Measurements from ENCODE around the gene KIF17. TPM values are rescaled to one million over a fixed set of nuclear protein-coding genes. Genes with fewer than 3 reads are reported as not detected.
A peak's percentile ranks its signal among the peaks of the same experiment; 100 is the strongest.

The KIF17 gene
- total RNA-seq, 2 experiments from 2014 or later, result not detected

DNA sequence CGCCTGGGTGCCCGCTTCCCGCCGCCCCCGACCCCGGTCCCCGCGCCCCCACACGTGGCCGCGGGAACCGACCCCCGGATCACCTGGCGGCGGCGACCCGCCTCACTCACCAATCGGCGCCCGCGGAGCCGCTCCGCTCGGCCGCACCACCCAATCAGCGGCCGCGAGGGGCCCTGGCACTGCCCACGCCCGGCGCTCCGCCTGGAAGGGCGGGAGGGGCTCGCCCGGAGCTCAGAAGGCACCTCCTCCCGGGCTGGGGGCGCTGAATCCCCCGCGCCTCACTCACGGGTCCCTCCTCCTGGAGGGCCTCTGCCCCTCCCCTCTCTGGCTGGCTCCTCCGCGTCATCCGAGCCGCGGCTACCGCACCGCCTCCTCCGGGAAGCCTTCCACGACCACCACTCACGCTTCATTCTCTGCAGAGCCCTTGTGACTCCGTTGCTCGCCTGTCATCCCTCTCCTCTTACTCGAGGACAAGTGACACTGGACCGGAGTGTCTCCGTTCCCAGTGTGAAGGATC lies 14.3 kb upstream of the KIF17 start:
- peaks cover 20% of the 10 kb centered on the region for H3K4me1 Mint-ChIP-seq
- H3K36me3 Mint-ChIP-seq (ENCODE audit: low read depth), result peaks cover 6% of the 10 kb centered on the region
- DNase-seq, result peak; percentile 44
- H3K4me3 Mint-ChIP-seq, result peak overlapping the region; percentile 76
- peaks cover 46% of the 10 kb centered on the region for H3K27me3 Mint-ChIP-seq
- H3K9me3 Mint-ChIP-seq, result no peaks in the 10 kb centered on the region
- ChIA-PET POLR2A (no interaction called here), CTCF (interaction anchor here (1.4 kb wide), 1 partner anchor 11 kb away, joined by 3 read pairs; no protein-coding TSS in a partner anchor)
- no peak overlapping the region for H3K27ac Mint-ChIP-seq

DNA sequence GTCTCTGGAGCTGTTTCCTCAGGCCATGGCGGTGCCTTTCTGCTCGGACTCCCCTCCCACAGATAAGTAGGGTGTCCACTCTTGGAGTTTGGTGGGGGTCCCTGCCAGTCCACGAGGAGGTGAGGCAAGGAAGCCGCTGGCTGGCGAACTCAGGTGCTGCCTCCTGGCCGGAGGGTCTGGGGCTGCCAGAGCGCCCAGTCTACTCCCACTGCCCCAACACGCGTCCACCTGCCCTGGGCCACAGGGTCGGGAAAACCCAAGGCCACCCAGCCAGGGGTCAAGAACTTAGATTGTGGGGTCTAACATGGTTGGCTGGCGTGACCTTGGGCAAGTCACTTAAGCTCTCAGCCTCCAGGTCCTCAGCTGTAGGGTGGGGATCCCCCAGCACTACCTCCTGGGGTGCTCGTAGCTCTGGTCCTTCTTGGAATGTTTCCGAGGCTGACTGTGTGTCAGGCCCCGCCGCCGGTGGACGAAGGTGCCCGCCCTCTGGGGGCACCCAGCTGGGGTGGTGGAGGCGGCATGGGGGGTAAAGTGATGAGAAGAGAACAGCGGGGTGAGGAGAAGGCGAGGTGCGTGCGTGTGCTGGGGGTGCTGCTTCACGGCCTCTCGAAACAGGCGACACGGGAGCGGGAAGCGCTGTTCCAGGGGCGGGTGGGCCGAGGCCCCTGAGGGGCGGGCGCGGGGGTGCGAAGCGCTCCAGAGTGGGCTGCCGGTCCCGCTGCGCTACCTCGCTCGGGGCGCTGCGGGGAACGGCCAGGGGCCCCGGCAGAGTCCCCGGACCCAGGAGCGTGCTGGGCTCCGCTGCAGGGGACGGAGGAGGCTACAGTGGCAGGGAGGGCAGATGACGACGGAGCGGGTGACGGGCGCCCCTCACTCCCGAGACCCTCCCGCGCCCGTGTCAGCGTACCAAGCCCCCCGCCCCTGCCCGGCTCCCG lies 13.5 kb upstream of the KIF17 start:
- no peaks in the 10 kb centered on the region for H3K9me3 Mint-ChIP-seq
- H3K36me3 Mint-ChIP-seq (ENCODE audit: low read depth), result peaks cover 2% of the 10 kb centered on the region
- no peak overlapping the region for H3K27ac Mint-ChIP-seq
- peaks cover 20% of the 10 kb centered on the region for H3K4me1 Mint-ChIP-seq
- ChIA-PET CTCF (interaction anchor here (1.4 kb wide), 1 partner anchor 10 kb away, joined by 3 read pairs; no protein-coding TSS in a partner anchor), POLR2A (no interaction called here)
- peaks cover 46% of the 10 kb centered on the region for H3K27me3 Mint-ChIP-seq
- peak overlapping the region; percentile 62 for H3K4me3 Mint-ChIP-seq
- DNase-seq, result peak; percentile 8

DNA sequence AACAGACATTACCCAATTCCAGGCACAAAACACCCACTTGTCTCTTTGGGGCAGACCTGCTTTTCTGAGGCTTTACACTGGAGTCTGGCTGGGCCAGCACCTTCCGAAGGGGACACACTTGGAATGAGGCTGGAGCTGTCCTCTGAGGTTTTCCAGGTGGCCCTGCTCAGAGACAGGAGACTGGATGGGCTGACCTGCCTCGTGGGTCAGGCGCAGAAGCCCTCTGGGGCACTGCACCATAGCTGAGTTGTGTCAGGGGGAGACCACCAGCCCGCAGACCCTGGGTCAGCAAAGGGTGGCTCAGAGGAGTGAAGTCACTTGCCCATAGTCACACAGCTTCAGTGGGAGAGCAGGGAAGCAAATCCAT lies 12.9 kb upstream of the KIF17 start:
- no peak for DNase-seq
- peaks cover 20% of the 10 kb centered on the region for H3K4me1 Mint-ChIP-seq
- H3K27ac Mint-ChIP-seq, result no peak overlapping the region
- H3K36me3 Mint-ChIP-seq (ENCODE audit: low read depth), result no peaks in the 10 kb centered on the region
- peaks cover 46% of the 10 kb centered on the region for H3K27me3 Mint-ChIP-seq
- POLR2A ChIA-PET, result no interaction called here
- peak overlapping the region; percentile 62 for H3K4me3 Mint-ChIP-seq
- H3K9me3 Mint-ChIP-seq, result no peaks in the 10 kb centered on the region
- CTCF ChIA-PET, result no interaction called here

DNA sequence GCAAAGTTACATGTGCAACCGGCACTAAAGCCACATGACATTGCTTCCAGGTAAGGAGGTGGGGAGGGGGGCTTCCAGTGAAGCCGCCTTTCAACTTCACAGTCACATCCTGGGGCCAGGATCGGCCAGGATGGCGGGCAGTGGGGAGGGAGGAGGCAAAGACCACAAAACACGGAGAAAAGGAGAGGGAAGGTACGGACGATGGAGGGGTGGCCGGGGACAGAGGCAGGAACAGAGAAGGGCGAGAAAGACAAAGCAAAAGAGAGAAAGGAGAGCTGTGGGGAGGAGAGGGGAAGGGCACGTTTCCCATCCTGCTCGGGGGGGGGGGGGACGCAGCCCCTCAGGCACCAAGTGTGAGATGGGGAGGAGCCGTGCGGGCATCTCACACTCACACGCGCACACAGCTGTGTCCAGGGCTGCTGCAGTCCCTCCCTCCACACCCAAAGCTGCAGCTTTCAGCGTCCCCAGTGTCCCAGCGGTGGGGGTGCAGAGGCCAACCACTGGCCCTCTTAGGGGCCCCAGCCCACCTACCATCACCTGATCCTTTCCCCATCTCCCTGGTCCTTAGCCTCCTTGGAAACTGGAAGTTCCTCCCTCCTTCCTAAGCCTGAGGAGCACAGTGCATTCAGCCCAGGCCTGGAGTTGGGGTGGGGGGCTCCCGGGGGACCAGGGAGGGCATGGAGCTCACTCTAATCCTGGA lies 12.3 kb upstream of the KIF17 start:
- Mint-ChIP-seq H3K27ac (no peak overlapping the region), H3K9me3 (no peaks in the 10 kb centered on the region), H3K4me3 (peak overlapping the region; percentile 37), H3K36me3 (ENCODE audit: low read depth) (no peaks in the 10 kb centered on the region), H3K4me1 (peaks cover 20% of the 10 kb centered on the region), H3K27me3 (peaks cover 46% of the 10 kb centered on the region)
- CTCF ChIA-PET, result interaction anchor here (0.6 kb wide), 1 partner anchor 707 kb away, joined by 3 read pairs; no protein-coding TSS in a partner anchor
- DNase-seq, result peak; percentile 5
- POLR2A ChIA-PET, result no interaction called here

DNA sequence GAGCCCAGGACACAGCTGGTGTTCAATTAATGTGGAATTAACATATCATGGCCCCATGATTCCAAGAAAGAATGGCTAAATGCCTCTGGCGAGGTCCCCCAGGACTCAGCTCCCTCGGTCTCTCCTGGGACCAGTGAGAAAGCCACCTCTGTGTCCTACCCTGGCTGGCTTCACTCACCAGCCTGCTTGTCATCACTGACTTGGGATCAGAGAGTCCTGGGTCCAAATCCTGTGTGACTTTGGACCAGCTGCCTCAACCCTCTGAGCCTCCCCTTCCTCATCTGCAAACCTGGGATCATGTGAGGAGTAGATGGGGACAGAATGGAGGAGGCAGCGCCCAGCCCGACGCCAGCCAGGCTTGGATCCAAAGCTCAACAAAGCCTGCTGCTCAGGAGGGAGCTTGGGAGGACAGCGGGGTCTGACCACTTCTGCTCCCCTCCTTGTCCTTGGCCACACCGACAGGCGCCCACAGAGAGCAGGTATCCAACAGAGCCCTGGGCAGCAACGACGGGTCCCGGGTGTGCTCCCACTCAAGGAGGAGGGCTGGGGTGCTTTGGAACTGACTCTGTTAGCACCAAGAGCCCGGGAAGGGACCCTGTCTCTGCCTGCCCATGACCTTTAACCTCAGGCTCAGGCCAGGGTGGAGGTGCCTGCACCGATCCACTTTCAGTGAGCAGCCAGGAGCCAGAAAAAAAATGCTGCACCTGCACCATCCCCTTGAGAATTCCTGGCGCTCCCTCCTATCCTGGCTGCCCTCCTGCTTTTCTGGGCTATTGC lies 11.5 kb upstream of the KIF17 start:
- H3K9me3 Mint-ChIP-seq, result no peaks in the 10 kb centered on the region
- H3K4me1 Mint-ChIP-seq, result peaks cover 20% of the 10 kb centered on the region
- no peak overlapping the region for H3K27ac Mint-ChIP-seq
- peaks cover 46% of the 10 kb centered on the region for H3K27me3 Mint-ChIP-seq
- CTCF ChIA-PET, result interaction anchor here (0.6 to 2.5 kb wide), 2 partner anchors 12 to 708 kb away, joined by 3 to 10 read pairs; partner anchors contain the start of gene KIF17
- no peak overlapping the region for H3K4me3 Mint-ChIP-seq
- peak; percentile 5 for DNase-seq
- POLR2A ChIA-PET, result no interaction called here
- no peaks in the 10 kb centered on the region for H3K36me3 Mint-ChIP-seq (ENCODE audit: low read depth)

DNA sequence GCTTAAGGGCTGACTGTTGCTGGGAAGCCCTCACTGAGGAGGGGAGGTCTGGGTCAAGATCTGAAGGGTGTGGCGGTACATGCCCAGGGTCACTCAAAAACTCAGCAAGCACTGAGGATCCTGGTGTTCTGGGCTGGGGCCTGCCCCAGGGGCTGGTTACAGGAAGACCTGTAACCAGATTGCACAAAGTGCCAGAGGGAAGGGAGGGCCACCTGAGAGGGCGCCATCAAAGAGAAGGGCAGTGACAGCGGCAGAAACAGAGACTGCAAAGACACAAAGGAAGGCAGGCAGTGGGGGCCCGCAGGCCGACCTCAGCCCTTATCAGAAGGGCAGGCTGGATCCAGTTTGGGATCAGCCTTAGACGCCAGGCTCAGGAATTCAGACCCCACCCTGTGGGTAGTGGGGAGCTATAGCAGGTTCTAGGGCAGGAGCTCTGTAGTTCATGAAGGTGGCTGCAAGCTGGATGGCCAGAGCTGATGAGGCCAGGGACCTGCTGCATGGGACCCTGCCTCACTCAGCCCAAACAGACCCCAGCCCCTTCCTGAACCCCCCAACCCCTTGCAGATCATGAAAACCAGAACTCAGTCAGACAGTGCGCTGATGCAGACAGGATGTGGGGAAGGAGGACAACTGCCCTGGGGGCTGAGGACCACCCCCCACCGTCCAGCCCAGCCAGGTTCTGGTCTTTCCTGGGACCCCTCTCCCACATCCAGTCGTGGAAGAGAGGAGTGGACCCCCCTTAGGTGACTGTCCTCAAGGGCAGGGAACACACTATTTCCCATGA lies 10.8 kb upstream of the KIF17 start:
- Mint-ChIP-seq H3K27ac (no peak overlapping the region), H3K27me3 (peaks cover 42% of the 10 kb centered on the region), H3K36me3 (ENCODE audit: low read depth) (no peaks in the 10 kb centered on the region), H3K4me3 (no peak overlapping the region), H3K9me3 (no peaks in the 10 kb centered on the region), H3K4me1 (peaks cover 20% of the 10 kb centered on the region)
- POLR2A ChIA-PET, result no interaction called here
- DNase-seq, result peak; percentile 4
- CTCF ChIA-PET, result interaction anchor here (2.5 kb wide), 1 partner anchor 11 kb away, joined by 10 read pairs; the partner anchor contains the start of gene KIF17

DNA sequence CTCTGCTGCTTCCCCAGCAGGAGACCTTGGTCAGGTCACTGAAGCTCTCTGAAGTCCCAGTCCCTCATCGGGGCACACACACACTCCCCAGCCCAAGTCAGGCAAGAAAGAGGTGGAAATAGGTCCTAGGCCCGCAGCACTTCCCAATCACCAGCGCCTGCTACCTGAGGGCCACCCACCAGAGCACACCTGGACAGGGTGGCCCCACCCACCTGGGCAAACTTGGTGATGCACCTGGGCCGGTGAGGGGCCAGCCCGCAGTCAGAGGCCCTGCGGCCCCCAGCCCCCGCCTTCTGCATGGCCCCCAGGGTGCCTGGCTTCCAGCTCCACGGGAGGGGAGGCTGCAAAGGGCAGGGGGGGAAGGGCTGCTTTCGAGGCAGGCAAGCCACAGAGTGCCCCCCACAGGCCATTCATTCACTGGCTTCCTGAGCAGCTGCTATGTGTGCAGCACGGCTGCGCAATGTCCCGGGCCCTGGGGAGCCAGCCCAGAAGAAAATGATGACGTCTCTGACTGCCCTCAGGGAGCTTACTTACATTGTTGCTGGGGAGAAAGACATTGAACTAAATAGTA lies 10.0 kb upstream of the KIF17 start:
- no peak overlapping the region for H3K4me3 Mint-ChIP-seq
- peaks cover 13% of the 10 kb centered on the region for H3K4me1 Mint-ChIP-seq
- H3K9me3 Mint-ChIP-seq, result no peaks in the 10 kb centered on the region
- H3K27me3 Mint-ChIP-seq, result peaks cover 38% of the 10 kb centered on the region
- CTCF ChIA-PET, result interaction anchor here (2.5 kb wide), 1 partner anchor 10 kb away, joined by 10 read pairs; the partner anchor contains the start of gene KIF17
- POLR2A ChIA-PET, result no interaction called here
- H3K36me3 Mint-ChIP-seq (ENCODE audit: low read depth), result no peaks in the 10 kb centered on the region
- no peak for DNase-seq
- no peak overlapping the region for H3K27ac Mint-ChIP-seq

DNA sequence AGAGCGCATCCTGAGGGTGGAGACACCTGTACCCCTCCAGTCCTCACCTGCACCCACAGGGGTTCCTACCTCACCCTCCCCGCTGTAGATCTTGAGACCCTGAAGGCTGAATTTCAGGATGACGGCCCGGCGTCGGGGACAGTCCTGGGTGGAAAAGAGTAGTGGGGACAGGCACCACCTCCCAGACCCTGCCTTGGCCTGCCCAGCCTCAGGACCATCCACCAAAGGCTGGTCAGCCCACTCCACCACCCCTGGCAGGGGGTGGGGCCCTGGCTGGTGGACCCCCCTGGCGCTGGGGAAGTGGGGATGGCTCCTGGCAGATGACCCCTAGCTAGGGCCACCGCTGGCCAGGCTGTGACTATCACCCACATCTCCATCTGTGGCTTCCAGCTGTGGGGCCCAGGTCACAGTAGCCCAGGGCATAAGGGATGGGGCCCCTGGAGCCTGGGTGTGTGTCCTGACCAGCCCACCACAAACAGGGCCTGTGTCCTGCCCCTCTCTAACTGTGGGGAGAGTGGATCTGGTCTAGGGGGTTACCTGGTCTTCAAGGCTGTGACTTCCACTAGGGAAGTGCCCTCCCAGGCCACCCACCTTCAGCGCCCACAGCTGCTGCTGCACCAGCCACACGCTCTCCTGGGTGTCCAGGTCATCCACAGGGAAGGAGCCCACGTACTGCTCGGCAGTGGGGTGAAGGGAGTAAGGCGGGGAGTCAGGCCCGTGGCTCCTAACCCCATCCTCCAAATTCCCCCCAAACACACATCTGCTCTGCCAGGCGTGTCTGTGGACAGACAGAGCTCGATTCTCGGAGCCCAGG lies 9.3 kb upstream of the KIF17 start:
- Mint-ChIP-seq H3K9me3 (no peaks in the 10 kb centered on the region), H3K27ac (no peak overlapping the region), H3K36me3 (ENCODE audit: low read depth) (no peaks in the 10 kb centered on the region), H3K27me3 (peaks cover 31% of the 10 kb centered on the region), H3K4me1 (peaks cover 7% of the 10 kb centered on the region), H3K4me3 (no peak overlapping the region)
- CTCF ChIA-PET, result interaction anchor here (2.5 kb wide), 1 partner anchor 10 kb away, joined by 10 read pairs; the partner anchor contains the start of gene KIF17
- POLR2A ChIA-PET, result no interaction called here
- DNase-seq, result no peak

DNA sequence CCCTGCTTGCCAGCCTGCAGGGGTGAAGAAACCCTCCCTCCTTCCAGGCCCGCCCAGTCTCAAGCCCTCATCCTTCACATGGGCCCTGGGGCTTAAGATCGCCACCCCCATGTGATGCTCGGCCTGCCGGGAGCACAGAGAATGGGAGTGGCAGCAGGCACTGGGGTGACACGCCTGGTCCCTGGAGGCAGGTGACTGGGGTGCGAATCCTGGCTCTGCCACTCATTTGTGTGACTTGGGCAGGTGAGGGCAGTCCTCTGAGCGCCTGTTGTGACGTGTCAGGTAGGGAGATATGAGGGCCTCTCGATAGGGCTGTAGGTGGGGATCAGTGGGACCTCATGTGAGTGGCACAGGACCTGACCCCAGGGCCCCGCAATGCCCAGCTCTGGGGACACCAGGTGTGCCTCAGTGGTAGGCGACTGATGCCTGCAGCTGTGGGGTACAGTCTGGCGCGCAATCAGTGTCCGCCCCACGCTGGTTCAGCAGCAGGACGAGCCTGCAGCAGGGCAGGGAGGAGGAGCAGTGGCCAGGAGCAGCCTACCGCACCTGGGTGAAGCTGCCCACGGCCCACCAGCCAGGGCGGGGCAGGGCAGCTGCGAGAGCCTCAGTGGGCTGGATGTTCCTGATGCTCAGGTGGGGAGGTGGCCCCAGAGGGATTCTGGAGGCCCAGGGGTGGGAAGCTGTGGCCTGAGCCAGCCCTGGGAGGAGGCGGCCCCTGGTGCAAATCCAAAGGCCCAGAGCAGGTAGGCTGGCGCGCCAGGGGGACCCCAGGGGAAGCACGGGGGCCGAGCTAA lies 8.5 kb upstream of the KIF17 start:
- no peaks in the 10 kb centered on the region for H3K9me3 Mint-ChIP-seq
- CTCF ChIA-PET, result no interaction called here
- no peaks in the 10 kb centered on the region for H3K36me3 Mint-ChIP-seq (ENCODE audit: low read depth)
- no peak overlapping the region for H3K4me3 Mint-ChIP-seq
- POLR2A ChIA-PET, result no interaction called here
- peaks cover 29% of the 10 kb centered on the region for H3K27me3 Mint-ChIP-seq
- no peak overlapping the region for H3K27ac Mint-ChIP-seq
- H3K4me1 Mint-ChIP-seq, result peaks cover 5% of the 10 kb centered on the region
- no peak for DNase-seq

DNA sequence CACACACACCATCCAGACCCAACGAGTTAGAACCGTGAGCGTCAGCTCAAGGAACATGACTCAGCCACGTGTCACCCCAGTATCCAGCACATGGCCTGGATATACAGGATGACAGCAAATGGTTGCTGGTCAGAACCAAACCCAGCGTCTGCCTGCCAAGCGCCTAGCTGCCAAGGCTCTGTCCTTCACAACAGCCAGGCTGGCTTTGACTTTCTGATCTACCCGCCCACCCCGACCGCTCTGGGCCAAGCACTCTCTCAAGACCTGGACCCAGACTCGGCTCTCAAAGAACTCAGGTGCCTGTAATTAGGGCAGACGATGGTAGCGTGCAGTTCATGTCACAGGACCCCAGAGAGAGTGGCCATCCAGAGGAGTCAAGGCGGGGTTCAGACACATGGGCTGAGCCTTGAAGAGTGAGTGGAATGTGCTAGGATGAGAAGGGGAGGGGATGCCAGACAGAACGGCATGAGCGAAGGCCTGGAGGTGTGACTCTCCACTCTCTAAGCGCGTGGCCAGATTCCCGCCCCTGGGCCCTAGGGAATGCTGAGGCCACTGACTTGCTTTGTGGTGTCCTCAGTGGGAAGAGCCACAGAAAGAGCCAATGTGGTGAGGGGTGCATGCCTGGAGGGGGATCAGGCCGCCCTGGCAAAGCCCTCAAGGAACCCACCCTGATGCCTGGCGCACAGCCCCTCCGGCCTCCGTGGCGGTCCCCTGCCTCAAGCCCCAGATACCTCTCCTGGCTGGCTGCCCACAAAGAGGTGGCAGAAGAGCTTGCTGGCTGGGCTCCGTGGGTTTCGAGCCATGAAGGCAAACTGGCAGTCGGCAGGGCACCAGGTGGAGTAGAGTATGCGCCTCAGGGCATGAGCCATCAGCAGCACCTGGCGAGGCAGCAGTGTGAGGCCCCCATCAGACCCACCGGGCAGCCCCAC lies 7.6 kb upstream of the KIF17 start:
- DNase-seq, result no peak
- ChIA-PET POLR2A (no interaction called here), CTCF (no interaction called here)
- Mint-ChIP-seq H3K36me3 (ENCODE audit: low read depth) (no peaks in the 10 kb centered on the region), H3K4me1 (peaks cover 4% of the 10 kb centered on the region), H3K27ac (no peak overlapping the region), H3K27me3 (peaks cover 21% of the 10 kb centered on the region), H3K4me3 (no peak overlapping the region), H3K9me3 (no peaks in the 10 kb centered on the region)
